Activated naive CD4-positive, alpha-beta T cell treated with anti-CD3 and anti-CD28 coated beads for 36 hours (primary cell): ENCODE data around the gene IMP3. TPM values are rescaled to one million over a fixed set of nuclear protein-coding genes. Genes with fewer than 3 reads are reported as not detected.
"Not testable (repeated sequence)": the region's sequence is repeated elsewhere in the genome, so short reads cannot be mapped to it uniquely, and the experiment has no call there.

Experiments used
- CTCF ChIA-PET: fragments of 350-600 bp; sonication (Branson Sonifier 250); formaldehyde crosslinking; loops from one replicate; lab custom pipeline; 2021; ENCODE audit warnings: antibody characterized with exemption; lab: Charles Lee
- DNase-seq: peaks from one replicate; pipeline ENCODE4 v3.0.0-alpha.2; 2020
- H3K27ac Mint-ChIP-seq: one replicate; pipeline ENCODE4 v1.8.0; 2021; ENCODE audit warnings: mild to moderate bottlenecking, mixed read lengths
- H3K27me3 Mint-ChIP-seq: one replicate; pipeline ENCODE4 v1.8.0; 2021; ENCODE audit warnings: low read depth, mixed read lengths
- H3K36me3 Mint-ChIP-seq: one replicate; pipeline ENCODE4 v1.8.0; 2021; ENCODE audit warnings: low read depth, mixed read lengths
- H3K4me1 Mint-ChIP-seq: one replicate; pipeline ENCODE4 v1.8.0; 2021; ENCODE audit warnings: low read depth, mixed read lengths
- H3K4me3 Mint-ChIP-seq: one replicate; pipeline ENCODE4 v1.8.0; 2021; ENCODE audit warnings: mild to moderate bottlenecking, moderate library complexity, mixed read lengths
- H3K9me3 Mint-ChIP-seq: one replicate; pipeline ENCODE4 v1.8.0; 2021; ENCODE audit warnings: mixed read lengths
- intact Hi-C: fragments of 100-400 bp; cut with micrococcal nuclease; formaldehyde crosslinking; loops from one replicate; pipeline ENCODE4 v1.15.1; 2023
- total RNA-seq, 2 experiments: library from RNA; stranded (reverse); gene quantifications; one replicate each; pipeline ENCODE4 v1.2.3, GENCODE V29; 2021

IMP3 gene
- total RNA-seq, 2 experiments from 2014 or later, result 46.1 to 46.8 TPM

GRCh38 chr15:75680007-75680789 is 40.2 kb upstream of the IMP3 start:
- no peak overlapping the region for H3K4me3 Mint-ChIP-seq
- no peak for DNase-seq
- no peaks in the 10 kb centered on the region for H3K9me3 Mint-ChIP-seq
- intact Hi-C loops, result no loop called here
- H3K4me1 Mint-ChIP-seq, result no peaks in the 10 kb centered on the region
- CTCF ChIA-PET, result interaction anchor here (0.5 to 1.6 kb wide), 3 partner anchors 69 to 312 kb away, joined by 3 to 5 read pairs (median 4); partner anchors contain the start of gene MAN2C1
- H3K36me3 Mint-ChIP-seq, result no peaks in the 10 kb centered on the region
- no peak overlapping the region for H3K27ac Mint-ChIP-seq
- H3K27me3 Mint-ChIP-seq, result no peaks in the 10 kb centered on the region

- H3K9me3 Mint-ChIP-seq, H3K4me3 Mint-ChIP-seq, H3K4me1 Mint-ChIP-seq, DNase-seq, H3K27me3 Mint-ChIP-seq, H3K36me3 Mint-ChIP-seq, H3K27ac Mint-ChIP-seq, intact Hi-C loops: not testable (repeated sequence)
- CTCF ChIA-PET, result interaction anchor here (0.6 to 1.2 kb wide), 4 partner anchors 8 to 649 kb away, joined by 3 to 4 read pairs (median 4); no protein-coding TSS in a partner anchor
These were observed 38.3 kb upstream of the IMP3 start for GRCh38 chr15:75678324-75678690.

GRCh38 chr15:75677465-75678323 is 37.7 kb upstream of the IMP3 start:
- Mint-ChIP-seq H3K4me3 (no peak overlapping the region), H3K36me3 (no peaks in the 10 kb centered on the region), H3K9me3 (no peaks in the 10 kb centered on the region), H3K4me1 (no peaks in the 10 kb centered on the region), H3K27ac (no peak overlapping the region), H3K27me3 (no peaks in the 10 kb centered on the region)
- CTCF ChIA-PET, result interaction anchor here (0.6 to 1.2 kb wide), 4 partner anchors 9 to 244 kb away, joined by 3 to 5 read pairs (median 4); no protein-coding TSS in a partner anchor
- no peak for DNase-seq
- intact Hi-C loops, result no loop called here

- Mint-ChIP-seq H3K9me3 (no peaks in the 10 kb centered on the region), H3K36me3 (no peaks in the 10 kb centered on the region), H3K27ac (no peak overlapping the region), H3K4me3 (no peak overlapping the region), H3K4me1 (no peaks in the 10 kb centered on the region), H3K27me3 (no peaks in the 10 kb centered on the region)
- intact Hi-C loops, result no loop called here
- DNase-seq, result no peak
- CTCF ChIA-PET, result no interaction called here
These were observed 36.9 kb upstream of the IMP3 start for GRCh38 chr15:75676688-75677464.

- Mint-ChIP-seq H3K4me3 (no peak overlapping the region), H3K27ac (no peak overlapping the region), H3K4me1 (no peaks in the 10 kb centered on the region), H3K9me3 (no peaks in the 10 kb centered on the region), H3K36me3 (no peaks in the 10 kb centered on the region), H3K27me3 (no peaks in the 10 kb centered on the region)
- CTCF ChIA-PET, result no interaction called here
- intact Hi-C loops, result no loop called here
- DNase-seq, result no peak
These were observed 35.8 kb upstream of the IMP3 start for GRCh38 chr15:75675579-75676404.

GRCh38 chr15:75674366-75674765 is 34.3 kb upstream of the IMP3 start:
- DNase-seq, result no peak
- CTCF ChIA-PET, result interaction anchor here (0.7 kb wide), 1 partner anchor 305 kb away, joined by 3 read pairs; no protein-coding TSS in a partner anchor
- Mint-ChIP-seq H3K4me3 (no peak overlapping the region), H3K27me3 (no peaks in the 10 kb centered on the region), H3K9me3 (no peaks in the 10 kb centered on the region), H3K4me1 (no peaks in the 10 kb centered on the region), H3K36me3 (no peaks in the 10 kb centered on the region), H3K27ac (no peak overlapping the region)
- intact Hi-C loops, result no loop called here

GRCh38 chr15:75673426-75674235 is 33.6 kb upstream of the IMP3 start:
- CTCF ChIA-PET, result no interaction called here
- Mint-ChIP-seq H3K4me3 (no peak overlapping the region), H3K27me3 (no peaks in the 10 kb centered on the region), H3K27ac (no peak overlapping the region), H3K4me1 (no peaks in the 10 kb centered on the region), H3K9me3 (no peaks in the 10 kb centered on the region), H3K36me3 (no peaks in the 10 kb centered on the region)
- intact Hi-C loops, result no loop called here
- no peak for DNase-seq

- intact Hi-C loops, result no loop called here
- Mint-ChIP-seq H3K4me1 (no peaks in the 10 kb centered on the region), H3K4me3 (no peak overlapping the region), H3K9me3 (no peaks in the 10 kb centered on the region), H3K27ac (no peak overlapping the region), H3K36me3 (no peaks in the 10 kb centered on the region), H3K27me3 (no peaks in the 10 kb centered on the region)
- DNase-seq, result no peak
- CTCF ChIA-PET, result no interaction called here
These were observed 32.8 kb upstream of the IMP3 start for GRCh38 chr15:75672646-75673425.

- Mint-ChIP-seq H3K9me3 (no peaks in the 10 kb centered on the region), H3K27me3 (no peaks in the 10 kb centered on the region), H3K4me3 (no peak overlapping the region), H3K4me1 (no peaks in the 10 kb centered on the region), H3K27ac (no peak overlapping the region), H3K36me3 (no peaks in the 10 kb centered on the region)
- intact Hi-C loops, result no loop called here
- DNase-seq, result no peak
- CTCF ChIA-PET, result interaction anchor here (1.4 kb wide), 2 partner anchors 14 to 65 kb away, joined by 3 read pairs; no protein-coding TSS in a partner anchor
These were observed 31.9 kb upstream of the IMP3 start for GRCh38 chr15:75671730-75672602.

GRCh38 chr15:75669879-75670212 is 29.8 kb upstream of the IMP3 start:
- H3K27ac Mint-ChIP-seq, result no peak overlapping the region
- H3K9me3 Mint-ChIP-seq, result no peaks in the 10 kb centered on the region
- H3K4me3 Mint-ChIP-seq, result no peak overlapping the region
- DNase-seq, result no peak
- CTCF ChIA-PET, result no interaction called here
- intact Hi-C loops, result no loop called here
- H3K36me3 Mint-ChIP-seq, result no peaks in the 10 kb centered on the region
- no peaks in the 10 kb centered on the region for H3K4me1 Mint-ChIP-seq
- H3K27me3 Mint-ChIP-seq, result no peaks in the 10 kb centered on the region
